ENCODE measurements around the gene PRPF8. TPM values are rescaled to one million over a fixed set of nuclear protein-coding genes. Genes with fewer than 3 reads are reported as not detected.

Gene PRPF8
- total and polyA plus RNA-seq, 7 donors: 25.9 to 155 (median 115) TPM

DNA sequence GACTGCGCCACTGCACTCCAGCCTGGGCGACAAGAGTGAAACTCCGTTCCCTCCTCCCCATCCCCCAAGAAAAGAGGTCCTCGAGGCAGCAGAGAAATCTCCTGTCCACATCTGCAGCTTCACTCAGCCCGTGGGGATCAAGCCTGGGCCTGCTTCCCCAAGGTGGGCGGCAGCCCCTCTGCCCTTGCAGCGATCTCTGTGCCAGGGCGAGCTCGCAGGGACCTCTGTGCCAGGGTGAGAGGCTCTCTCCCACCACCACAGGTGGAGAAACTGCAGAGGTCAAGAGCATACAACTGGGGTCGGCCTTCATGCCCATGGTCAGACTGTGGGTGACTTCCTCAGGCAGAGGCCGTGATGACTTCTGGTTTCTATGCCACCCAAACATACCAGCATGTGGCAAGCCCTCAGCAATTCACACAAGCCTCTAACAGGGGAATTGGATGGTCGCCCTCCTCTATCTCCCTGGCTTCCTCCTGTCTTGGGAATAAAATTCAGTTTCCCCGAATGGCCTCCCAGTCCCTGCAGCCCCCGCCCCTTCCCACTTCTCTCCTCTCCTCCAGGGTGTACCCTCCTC lies 61.5 kb downstream of the PRPF8 start:
- Histone ChIP-seq H3K36me3 (no peaks in the 10 kb centered on the region), H3K9me3 (no peaks in the 10 kb centered on the region), H3K4me3 (no peak overlapping the region), H3K4me1 (peaks cover 0 to 19% (median 12%) of the 10 kb centered on the region in 4 donors), H3K27ac (no peak overlapping the region), H3K27me3 (no peaks in the 10 kb centered on the region)
- intact Hi-C loops (cut with DNase I): loop anchor here (10.0 kb wide), 1 partner anchor 258 kb away; no protein-coding TSS in a partner anchor
- no peak for DNase-seq
- WGBS, 2 donors: 94% methylated on average over 14 of the region's 14 CpGs
- no peak for TF ChIP-seq POLR2AphosphoS5 (IDR thresholded peaks at IDR 0.05)
- TF ChIP-seq, protein P1, sequence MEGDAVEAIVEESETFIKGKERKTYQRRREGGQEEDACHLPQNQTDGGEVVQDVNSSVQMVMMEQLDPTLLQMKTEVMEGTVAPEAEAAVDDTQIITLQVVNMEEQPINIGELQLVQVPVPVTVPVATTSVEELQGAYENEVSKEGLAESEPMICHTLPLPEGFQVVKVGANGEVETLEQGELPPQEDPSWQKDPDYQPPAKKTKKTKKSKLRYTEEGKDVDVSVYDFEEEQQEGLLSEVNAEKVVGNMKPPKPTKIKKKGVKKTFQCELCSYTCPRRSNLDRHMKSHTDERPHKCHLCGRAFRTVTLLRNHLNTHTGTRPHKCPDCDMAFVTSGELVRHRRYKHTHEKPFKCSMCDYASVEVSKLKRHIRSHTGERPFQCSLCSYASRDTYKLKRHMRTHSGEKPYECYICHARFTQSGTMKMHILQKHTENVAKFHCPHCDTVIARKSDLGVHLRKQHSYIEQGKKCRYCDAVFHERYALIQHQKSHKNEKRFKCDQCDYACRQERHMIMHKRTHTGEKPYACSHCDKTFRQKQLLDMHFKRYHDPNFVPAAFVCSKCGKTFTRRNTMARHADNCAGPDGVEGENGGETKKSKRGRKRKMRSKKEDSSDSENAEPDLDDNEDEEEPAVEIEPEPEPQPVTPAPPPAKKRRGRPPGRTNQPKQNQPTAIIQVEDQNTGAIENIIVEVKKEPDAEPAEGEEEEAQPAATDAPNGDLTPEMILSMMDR (IDR thresholded peaks at IDR 0.05): no peak
- TF ChIP-seq EP300 (IDR thresholded peaks at IDR 0.05): no peak
- no peak for TF ChIP-seq POLR2A (IDR thresholded peaks at IDR 0.05)

DNA sequence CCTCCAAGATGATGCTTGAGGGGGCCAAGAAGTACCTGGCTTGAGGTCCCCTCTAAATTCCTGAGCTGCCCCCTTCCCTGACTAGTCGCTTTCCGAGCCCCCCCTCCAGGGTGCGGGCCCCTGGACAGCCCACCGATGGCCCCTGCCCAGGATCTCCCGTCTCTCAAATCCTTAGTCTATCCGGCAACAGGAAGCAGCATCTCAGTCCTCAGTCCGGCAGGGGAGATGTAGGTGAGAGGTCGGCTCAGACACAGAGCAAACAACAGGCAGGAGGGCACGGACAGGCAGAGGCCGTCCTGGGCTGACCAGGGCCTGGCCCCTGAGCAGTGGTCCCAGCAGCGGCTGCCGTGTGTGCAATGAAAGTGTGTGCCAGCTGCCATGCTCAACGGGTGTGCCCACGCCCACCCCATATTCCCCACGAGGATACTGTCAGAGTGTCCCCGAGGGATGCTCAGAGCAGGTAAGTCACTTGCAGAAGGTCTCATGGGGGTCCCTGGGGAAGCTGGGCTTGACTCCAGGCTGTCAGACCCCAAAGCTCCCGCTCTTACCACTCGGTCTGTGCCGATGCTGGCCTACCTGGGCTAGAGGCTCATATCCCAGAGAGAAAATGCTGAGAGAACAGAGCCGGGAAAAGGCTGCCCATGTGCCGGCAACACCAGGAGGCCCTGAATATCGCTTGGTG lies 63.3 kb downstream of the PRPF8 start:
- no peaks in the 10 kb centered on the region for H3K9me3 ChIP-seq
- TF ChIP-seq, protein P1 (IDR thresholded peaks at IDR 0.05): no peak
- TF ChIP-seq EP300 (IDR thresholded peaks at IDR 0.05) (no peak), POLR2AphosphoS5 (IDR thresholded peaks at IDR 0.05) (no peak), POLR2A (IDR thresholded peaks at IDR 0.05) (no peak)
- H3K27ac ChIP-seq: no peak overlapping the region
- 59 to 79% methylated on average over 22 of the region's 22 CpGs for WGBS, 2 donors
- H3K4me3 ChIP-seq: no peak overlapping the region
- intact Hi-C loops (cut with DNase I): loop anchor here (10.0 kb wide), 1 partner anchor 257 kb away; no protein-coding TSS in a partner anchor
- H3K4me1 ChIP-seq: peaks cover 0 to 1% (median 0%) of the 10 kb centered on the region in 4 donors
- DNase-seq: no peak
- no peaks in the 10 kb centered on the region for H3K27me3 ChIP-seq
- no peaks in the 10 kb centered on the region for H3K36me3 ChIP-seq

DNA sequence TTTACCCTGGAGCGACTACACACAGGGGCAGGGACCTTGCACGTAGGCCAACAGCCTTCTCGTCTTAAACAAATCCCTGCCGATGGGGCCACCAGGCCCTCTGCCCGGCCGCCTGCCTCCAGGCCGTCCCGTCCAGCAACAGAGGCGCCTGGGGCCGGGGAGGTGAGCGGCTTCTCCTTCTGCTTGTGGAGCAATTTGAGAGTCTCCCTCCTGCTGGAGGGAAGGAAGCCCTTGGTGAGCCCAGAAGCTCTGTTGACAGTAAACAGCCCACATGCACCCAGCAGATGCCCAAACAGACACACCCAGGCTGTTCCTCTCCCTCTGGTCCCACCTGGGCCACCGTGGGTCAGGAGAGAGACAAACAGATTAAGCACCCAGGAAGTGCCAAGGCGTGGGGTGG lies 64.2 kb downstream of the PRPF8 start:
- Histone ChIP-seq H3K4me3 (no peak overlapping the region), H3K4me1 (no peaks in the 10 kb centered on the region), H3K36me3 (no peaks in the 10 kb centered on the region), H3K27me3 (no peaks in the 10 kb centered on the region), H3K27ac (no peak overlapping the region), H3K9me3 (no peaks in the 10 kb centered on the region)
- TF ChIP-seq POLR2AphosphoS5 (IDR thresholded peaks at IDR 0.05) (no peak), POLR2A (IDR thresholded peaks at IDR 0.05) (no peak), EP300 (IDR thresholded peaks at IDR 0.05) (no peak)
- TF ChIP-seq, protein P1 (IDR thresholded peaks at IDR 0.05): no peak
- no peak for DNase-seq
- intact Hi-C loops (cut with DNase I): loop anchor here (10.0 kb wide), 1 partner anchor 256 kb away; no protein-coding TSS in a partner anchor
- 77 to 84% methylated on average over 13 of the region's 13 CpGs for WGBS, 2 donors

DNA sequence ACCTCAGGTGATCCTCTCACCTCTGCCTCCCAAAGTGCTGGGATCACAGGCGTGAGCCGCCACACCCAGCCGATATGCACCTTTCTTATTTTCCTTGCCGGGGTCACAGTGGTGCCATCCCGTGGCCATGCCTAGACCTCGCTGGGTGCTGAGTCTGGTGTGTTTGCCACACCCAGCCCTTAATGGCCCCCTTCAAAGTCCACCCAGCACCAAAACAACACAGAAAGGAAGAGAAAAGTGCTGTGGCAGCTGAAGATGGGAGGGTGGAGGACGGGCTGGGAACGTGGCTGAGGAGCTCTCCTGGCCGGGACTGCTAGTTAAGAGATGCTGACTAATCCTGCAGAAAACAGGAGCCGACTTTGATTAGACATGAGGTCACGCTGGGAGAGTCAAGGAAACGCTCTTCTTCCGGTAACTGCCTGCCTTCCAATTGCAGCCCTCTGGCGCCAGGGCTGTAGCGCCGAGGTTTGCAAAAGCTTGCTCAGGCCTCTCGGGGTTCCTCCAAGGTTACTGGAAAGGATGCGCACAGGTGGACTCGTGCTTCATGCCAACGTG lies 67.0 kb downstream of the PRPF8 start:
- peak overlapping the region in 1 of 4 donors; percentile 33 for H3K27ac ChIP-seq
- no peak overlapping the region for H3K4me3 ChIP-seq
- 13 to 56% methylated on average over 20 of the region's 20 CpGs for WGBS, 2 donors
- peak in 1 of 4 donors; percentile 27 for TF ChIP-seq POLR2AphosphoS5 (IDR thresholded peaks at IDR 0.05)
- no peak for TF ChIP-seq EP300 (IDR thresholded peaks at IDR 0.05)
- no peaks in the 10 kb centered on the region for H3K4me1 ChIP-seq
- DNase-seq: no peak
- intact Hi-C loops (cut with DNase I): no loop called here
- no peaks in the 10 kb centered on the region for H3K9me3 ChIP-seq
- no peaks in the 10 kb centered on the region for H3K27me3 ChIP-seq
- H3K36me3 ChIP-seq: peaks cover 0 to 9% (median 0%) of the 10 kb centered on the region in 4 donors

DNA sequence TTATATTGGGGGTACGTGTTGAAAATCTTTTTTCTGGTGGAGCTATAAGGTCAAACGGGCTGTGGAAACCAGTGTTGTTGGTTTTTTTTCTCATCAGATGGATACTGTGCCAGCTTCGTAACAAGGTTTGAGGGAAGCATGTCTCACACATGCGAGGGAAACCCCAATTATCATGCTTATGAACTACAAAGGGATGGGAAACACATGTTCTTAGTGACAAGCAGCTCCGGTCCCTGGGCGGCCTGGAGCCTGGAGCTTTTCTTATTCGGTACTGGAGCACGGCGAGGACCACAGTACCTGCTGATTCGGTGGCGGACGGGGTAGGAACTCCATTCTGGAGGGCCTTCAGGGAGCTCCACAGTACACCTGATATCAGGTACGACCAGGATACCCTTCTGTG lies 68.6 kb downstream of the PRPF8 start:
- 87% methylated on average over 13 of the region's 13 CpGs for WGBS, 2 donors
- TF ChIP-seq EP300 (IDR thresholded peaks at IDR 0.05) (no peak), POLR2A (IDR thresholded peaks at IDR 0.05) (no peak), POLR2AphosphoS5 (IDR thresholded peaks at IDR 0.05) (no peak)
- TF ChIP-seq, protein P1 (IDR thresholded peaks at IDR 0.05): no peak
- H3K27me3 ChIP-seq: no peaks in the 10 kb centered on the region
- DNase-seq: no peak
- H3K9me3 ChIP-seq: no peaks in the 10 kb centered on the region
- intact Hi-C loops (cut with DNase I): no loop called here
- H3K4me1 ChIP-seq: no peaks in the 10 kb centered on the region
- no peak overlapping the region for H3K27ac ChIP-seq
- peaks cover 0 to 15% (median 0%) of the 10 kb centered on the region in 4 donors for H3K36me3 ChIP-seq
- no peak overlapping the region for H3K4me3 ChIP-seq
